AG09309 (cell line): ENCODE results near the gene SINHCAF.

Experiments
- DNase-seq: peaks from one replicate; pipeline ENCODE4 v3.0.0-alpha.2; 2010; ENCODE audit warnings: low read depth
- H3K4me3 ChIP-seq: 2 replicates; pipeline ENCODE4 v1.5.1; 2011; ENCODE audit warnings: mild to moderate bottlenecking, low read depth, low read length, moderate library complexity; ENCODE audit not compliant: control insufficient read depth
- CTCF ChIP-seq: IDR thresholded peaks from 2 replicates; pipeline ENCODE4 v1.5.1; 2011; ENCODE audit warnings: mild to moderate bottlenecking, low read depth, low read length, inconsistent platforms; ENCODE audit not compliant: insufficient read depth, control insufficient read depth; ENCODE audit errors: missing control alignments

The SINHCAF gene

DNA sequence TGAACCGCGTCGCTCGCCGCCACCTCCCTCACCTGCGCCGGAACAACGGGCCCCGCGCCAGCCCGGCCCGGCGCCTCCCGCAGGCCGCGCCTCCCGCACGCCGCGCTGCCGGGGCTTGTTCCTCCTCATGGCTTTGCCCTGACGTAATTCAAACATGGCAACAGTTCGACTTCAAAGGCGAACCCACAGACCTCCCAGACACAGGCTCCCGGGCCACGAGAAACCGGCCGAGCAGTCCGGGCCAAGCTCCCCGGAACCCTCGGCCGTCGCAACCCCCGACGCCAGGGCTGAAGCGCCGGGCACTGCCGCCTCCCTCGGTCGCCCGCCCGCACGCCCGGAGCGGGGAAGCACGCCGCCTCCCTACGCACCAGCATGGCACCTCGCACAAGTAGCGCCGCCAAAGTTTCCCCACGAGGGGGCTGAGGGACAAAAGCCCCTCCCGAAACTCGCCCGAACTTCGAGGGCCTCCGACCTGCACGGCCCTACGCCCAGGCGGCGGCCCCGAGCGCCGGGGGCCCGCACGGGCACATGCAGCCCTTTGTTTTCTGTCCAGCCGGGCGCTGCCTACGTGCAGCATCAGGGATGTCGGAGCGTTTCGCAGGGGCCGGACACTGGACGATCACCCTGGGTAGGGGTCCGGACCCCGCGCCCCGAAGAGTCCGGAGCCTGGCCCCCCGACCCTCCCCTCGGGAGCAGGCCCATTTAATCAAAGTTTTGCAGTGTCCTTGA, 1.7 kb downstream of the SINHCAF start:
- TF ChIP-seq CTCF = no peak
- DNase-seq = peak; percentile 10
- H3K4me3 ChIP-seq = peak overlapping the region; percentile 92

DNA sequence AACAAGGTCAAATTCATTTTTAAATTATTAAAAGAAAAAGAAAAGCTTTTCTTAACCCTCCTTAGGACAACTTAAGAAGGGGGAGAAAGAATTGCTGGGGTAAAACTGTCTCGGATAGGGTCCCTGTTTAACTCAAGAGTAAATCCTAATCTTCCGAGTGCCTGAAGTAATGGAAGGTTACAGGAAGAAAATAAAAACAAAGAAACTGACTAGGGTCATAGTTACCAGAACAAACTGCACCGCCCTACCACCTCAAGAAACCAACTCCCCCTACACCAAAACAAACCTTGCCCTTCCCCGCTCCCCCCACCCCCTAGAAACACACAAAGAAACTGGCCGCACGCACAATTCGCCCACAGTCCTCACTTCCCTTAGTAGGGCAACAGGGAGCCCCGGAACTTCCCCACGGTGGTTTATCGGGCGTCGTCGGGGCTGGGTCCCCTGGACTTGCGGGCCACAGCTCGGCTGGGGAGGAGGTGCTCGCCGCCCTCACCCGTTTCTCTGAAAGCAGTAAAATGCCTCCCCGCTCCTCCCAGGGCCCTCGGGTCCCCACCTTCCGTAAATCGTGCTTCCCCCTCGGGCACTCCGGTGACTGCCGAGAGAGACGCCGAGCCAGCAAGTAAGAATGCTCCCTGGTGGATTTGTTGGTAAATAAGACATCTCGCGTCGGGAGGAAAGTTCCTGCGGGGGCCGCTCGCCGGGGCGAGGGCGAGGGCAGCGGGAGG, 2.4 kb downstream of the SINHCAF start:
- no peak for DNase-seq
- no peak for TF ChIP-seq CTCF
- H3K4me3 ChIP-seq = peak overlapping the region; percentile 92

- no peak for DNase-seq
- TF ChIP-seq CTCF = no peak
- no peak overlapping the region; the same call in 1 of the 2 replicates for H3K4me3 ChIP-seq
Observed at GRCh38 chr12:31322801-31323207, 3.1 kb downstream of the SINHCAF start.

GRCh38 chr12:31321897-31322228, 4.1 kb downstream of the SINHCAF start:
- H3K4me3 ChIP-seq = no peak overlapping the region
- no peak for TF ChIP-seq CTCF

GRCh38 chr12:31321186-31321896, 4.6 kb downstream of the SINHCAF start:
- no peak for DNase-seq
- TF ChIP-seq CTCF = no peak
- H3K4me3 ChIP-seq = no peak overlapping the region

More at GRCh38 chr12:31321897-31322228, 4.1 kb downstream of the SINHCAF start:
- DNase-seq = no peak

- no peak overlapping the region for H3K4me3 ChIP-seq
- DNase-seq = no peak
- TF ChIP-seq CTCF = no peak
Observed at GRCh38 chr12:31318657-31319269, 7.2 kb downstream of the SINHCAF start.
